Activated naive CD4-positive, alpha-beta T cell treated with anti-CD3 and anti-CD28 coated beads, Interleukin-2, amount 10 ng/mL, durations not matched to agents 7 days and 5 days (primary cell): ENCODE results near the gene EHMT2.
"Not testable (repeated sequence)": the region's sequence is repeated elsewhere in the genome, so short reads cannot be mapped to it uniquely, and the experiment has no call there.

Source experiments
- CTCF ChIA-PET: fragments of 350-600 bp; sonication (Branson Sonifier 250); formaldehyde crosslinking; loops from one replicate; lab custom pipeline; 2021; ENCODE audit warnings: antibody characterized with exemption; lab: Charles Lee
- DNase-seq: peaks from one replicate; pipeline ENCODE4 v3.0.0-alpha.2; 2020
- H3K27ac Mint-ChIP-seq: one replicate; pipeline ENCODE4 v1.8.0; 2021; ENCODE audit warnings: mild to moderate bottlenecking, moderate library complexity, mixed read lengths
- H3K27me3 Mint-ChIP-seq: one replicate; pipeline ENCODE4 v1.8.0; 2021; ENCODE audit warnings: mild to moderate bottlenecking, mixed read lengths
- H3K36me3 Mint-ChIP-seq: one replicate; pipeline ENCODE4 v1.8.0; 2021; ENCODE audit warnings: mixed read lengths
- H3K4me1 Mint-ChIP-seq: one replicate; pipeline ENCODE4 v1.8.0; 2021; ENCODE audit warnings: mixed read lengths
- H3K4me3 Mint-ChIP-seq: one replicate; pipeline ENCODE4 v1.8.0; 2021; ENCODE audit warnings: mild to moderate bottlenecking, moderate library complexity, mixed read lengths
- H3K9me3 Mint-ChIP-seq: one replicate; pipeline ENCODE4 v1.8.0; 2021; ENCODE audit warnings: mixed read lengths

The EHMT2 gene

GRCh38 chr6:31839779-31840126 lies 57.7 kb downstream of the EHMT2 start:
- H3K27ac Mint-ChIP-seq, H3K9me3 Mint-ChIP-seq, H3K27me3 Mint-ChIP-seq, DNase-seq, H3K4me3 Mint-ChIP-seq: not testable (repeated sequence)
- Mint-ChIP-seq H3K4me1 (peaks cover 49% of the 10 kb centered on the region), H3K36me3 (peaks cover 52% of the 10 kb centered on the region)
- CTCF ChIA-PET, result interaction anchor here (1.7 kb wide), 1 partner anchor 23 kb away, joined by 5 read pairs; no protein-coding TSS in a partner anchor

DNA sequence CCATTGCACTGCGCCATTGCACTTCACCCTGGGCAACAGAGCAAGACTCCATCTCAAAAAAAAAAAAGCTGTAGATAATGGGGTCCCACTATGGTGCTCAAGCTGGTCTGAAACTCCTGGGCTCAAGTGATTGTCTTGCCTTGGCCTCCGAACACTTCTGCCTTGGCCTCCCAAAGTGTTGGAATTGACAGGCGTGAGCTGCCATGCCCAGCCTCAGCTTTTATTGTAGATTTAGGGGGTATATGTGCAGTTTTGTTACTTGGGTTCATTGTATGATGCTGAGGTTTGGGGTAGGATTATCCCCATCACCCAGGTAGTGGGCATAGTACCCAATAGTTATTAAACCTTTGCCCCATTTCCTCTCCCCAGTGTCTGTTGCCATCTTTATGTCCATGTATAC lies 58.5 kb downstream of the EHMT2 start:
- no peak for DNase-seq
- H3K4me1 Mint-ChIP-seq, result peaks cover 55% of the 10 kb centered on the region
- CTCF ChIA-PET, result interaction anchor here (0.9 to 1.7 kb wide), 2 partner anchors 24 to 59 kb away, joined by 3 to 5 read pairs; no protein-coding TSS in a partner anchor
- peaks cover 51% of the 10 kb centered on the region for H3K36me3 Mint-ChIP-seq
- H3K4me3 Mint-ChIP-seq, result no peak overlapping the region
- H3K27ac Mint-ChIP-seq, result peak overlapping the region; percentile 69
- no peaks in the 10 kb centered on the region for H3K27me3 Mint-ChIP-seq
- H3K9me3 Mint-ChIP-seq, result no peaks in the 10 kb centered on the region

- peaks cover 58% of the 10 kb centered on the region for H3K4me1 Mint-ChIP-seq
- not testable (repeated sequence) for H3K27me3 Mint-ChIP-seq, DNase-seq, H3K27ac Mint-ChIP-seq, H3K9me3 Mint-ChIP-seq
- peaks cover 50% of the 10 kb centered on the region for H3K36me3 Mint-ChIP-seq
- CTCF ChIA-PET, result interaction anchor here (0.6 to 1.7 kb wide), 3 partner anchors 22 to 60 kb away, joined by 3 to 5 read pairs (median 5); no protein-coding TSS in a partner anchor
- peak overlapping the region; percentile 98 for H3K4me3 Mint-ChIP-seq
These were observed 59.4 kb downstream of the EHMT2 start for GRCh38 chr6:31838114-31838553.

DNA sequence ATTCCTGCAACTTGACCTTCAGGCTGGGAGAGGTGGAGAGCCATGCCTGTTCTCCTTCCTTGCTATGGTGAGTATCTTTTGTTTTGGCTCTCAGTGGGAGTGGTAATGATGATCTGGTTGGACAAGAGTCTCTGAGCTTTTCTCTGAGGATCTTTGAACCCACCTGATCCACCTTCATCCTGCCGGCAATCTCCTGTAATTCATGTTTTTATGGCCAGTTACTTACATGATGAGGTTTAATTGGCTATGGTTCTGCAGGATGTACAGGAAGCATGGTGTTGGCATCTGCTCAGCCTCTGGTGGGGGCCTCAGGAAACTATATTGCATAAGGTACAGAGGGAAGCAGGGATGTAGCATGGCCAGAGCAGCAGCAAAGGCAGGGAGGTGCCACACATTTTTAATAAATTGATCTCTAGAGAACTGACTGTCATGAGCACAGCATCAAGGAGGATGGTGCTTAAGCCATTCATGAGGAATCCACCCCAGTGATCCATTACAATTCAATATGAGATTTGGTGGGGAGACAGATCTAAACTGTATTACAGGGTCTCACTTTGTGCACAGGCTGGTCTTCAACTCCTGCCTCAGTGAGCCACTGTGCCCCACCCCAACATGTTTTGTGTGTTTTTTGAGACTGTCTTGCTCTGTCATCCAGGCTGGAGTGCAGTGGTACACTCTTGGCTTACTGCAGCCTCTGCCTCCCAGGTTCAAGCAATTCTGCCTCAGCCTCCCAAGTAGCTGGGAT lies 60.0 kb downstream of the EHMT2 start:
- Mint-ChIP-seq H3K4me3 (peak overlapping the region; percentile 98), H3K27ac (peak overlapping the region; percentile 94), H3K4me1 (peaks cover 58% of the 10 kb centered on the region), H3K36me3 (peaks cover 50% of the 10 kb centered on the region), H3K27me3 (no peaks in the 10 kb centered on the region), H3K9me3 (no peaks in the 10 kb centered on the region)
- CTCF ChIA-PET, result interaction anchor here (1.0 to 1.5 kb wide), 2 partner anchors 25 to 157 kb away, joined by 3 read pairs; partner anchors contain the start of genes LY6G5C and NEU1
- DNase-seq, result no peak

GRCh38 chr6:31836474-31837368 lies 60.8 kb downstream of the EHMT2 start:
- CTCF ChIA-PET, result interaction anchor here (1.0 to 1.6 kb wide), 4 partner anchors 9 to 156 kb away, joined by 3 to 4 read pairs (median 3); partner anchors contain the start of genes HSPA1B, LY6G5C and NEU1
- Mint-ChIP-seq H3K4me3 (peak overlapping the region; percentile 98), H3K4me1 (peaks cover 56% of the 10 kb centered on the region), H3K36me3 (peaks cover 50% of the 10 kb centered on the region), H3K27me3 (no peaks in the 10 kb centered on the region), H3K27ac (peak overlapping the region; percentile 94), H3K9me3 (no peaks in the 10 kb centered on the region)
- DNase-seq, result peak; percentile 41

GRCh38 chr6:31836047-31836473 lies 61.4 kb downstream of the EHMT2 start:
- Mint-ChIP-seq H3K4me1 (peaks cover 62% of the 10 kb centered on the region), H3K4me3 (peak overlapping the region; percentile 98), H3K36me3 (peaks cover 50% of the 10 kb centered on the region), H3K27me3 (no peaks in the 10 kb centered on the region), H3K27ac (peak overlapping the region; percentile 94), H3K9me3 (no peaks in the 10 kb centered on the region)
- DNase-seq, result no peak
- CTCF ChIA-PET, result interaction anchor here (1.2 to 1.6 kb wide), 2 partner anchors 9 to 27 kb away, joined by 3 to 4 read pairs; partner anchors contain the start of genes HSPA1B and NEU1

- Mint-ChIP-seq H3K9me3 (no peaks in the 10 kb centered on the region), H3K4me1 (peaks cover 64% of the 10 kb centered on the region), H3K27ac (peak overlapping the region; percentile 94), H3K36me3 (peaks cover 44% of the 10 kb centered on the region), H3K4me3 (peak overlapping the region; percentile 98), H3K27me3 (no peaks in the 10 kb centered on the region)
- CTCF ChIA-PET, result interaction anchor here (0.6 to 1.6 kb wide), 3 partner anchors 28 to 1132 kb away, joined by 3 to 4 read pairs (median 3); partner anchors contain the start of gene NEU1
- peak; percentile 85 for DNase-seq
These were observed 62.9 kb downstream of the EHMT2 start for GRCh38 chr6:31834367-31835250.

GRCh38 chr6:31831350-31832215 lies 65.9 kb downstream of the EHMT2 start:
- CTCF ChIA-PET, result interaction anchor here (0.7 to 2.4 kb wide), 9 partner anchors 26 to 234 kb away, joined by 3 to 13 read pairs (median 4); partner anchors contain the start of genes DDAH2 and NEU1
- peaks cover 44% of the 10 kb centered on the region for H3K4me1 Mint-ChIP-seq
- DNase-seq, result no peak
- H3K4me3 Mint-ChIP-seq, result peak overlapping the region; percentile 98
- H3K9me3 Mint-ChIP-seq, result no peaks in the 10 kb centered on the region
- H3K36me3 Mint-ChIP-seq, result peaks cover 24% of the 10 kb centered on the region
- no peaks in the 10 kb centered on the region for H3K27me3 Mint-ChIP-seq
- peak overlapping the region; percentile 93 for H3K27ac Mint-ChIP-seq

DNA sequence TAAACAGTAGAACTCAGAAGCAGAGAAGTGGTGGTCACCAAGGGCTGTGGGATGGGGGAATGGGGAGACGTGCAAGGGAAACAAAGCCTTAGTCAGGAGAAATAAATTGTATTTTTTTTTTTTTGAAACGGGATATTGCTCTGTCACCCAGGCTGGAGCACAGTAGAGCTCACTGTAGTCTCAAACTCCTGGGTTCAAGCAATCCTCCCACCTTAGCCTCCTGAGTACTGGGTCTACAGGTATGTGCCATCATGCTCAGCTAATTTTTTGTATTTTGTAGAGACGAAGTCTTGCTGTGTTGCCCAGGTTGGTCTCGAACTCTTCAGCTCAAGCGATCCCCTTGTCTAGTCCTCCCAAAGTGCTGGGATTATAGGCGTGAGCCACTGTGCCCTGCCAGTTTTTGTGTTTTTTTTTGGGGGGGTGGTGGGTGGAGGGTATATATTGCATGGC lies 66.6 kb downstream of the EHMT2 start:
- peak overlapping the region; percentile 93 for H3K27ac Mint-ChIP-seq
- CTCF ChIA-PET, result interaction anchor here (0.6 to 2.4 kb wide), 12 partner anchors 25 to 233 kb away, joined by 3 to 13 read pairs (median 4); partner anchors contain the start of genes DDAH2, LY6G5C and NEU1

More for the DNA sequence above, 66.6 kb downstream of the EHMT2 start:
- Mint-ChIP-seq H3K4me3 (peak overlapping the region; percentile 98), H3K9me3 (no peaks in the 10 kb centered on the region), H3K4me1 (peaks cover 42% of the 10 kb centered on the region), H3K36me3 (peaks cover 17% of the 10 kb centered on the region), H3K27me3 (no peaks in the 10 kb centered on the region)
- DNase-seq, result no peak
